Stimulated activated CD4-positive, alpha-beta T cell treated with anti-CD3 and anti-CD28 coated beads, Interleukin-2, amount 100 ng/mL, for 24 hours (primary cell): ENCODE results near the gene CRYAB.

Source experiments
- DNase-seq, 2 donors: peaks; one replicate each; pipeline ENCODE4 v3.0.0-alpha.2; 2020

CRYAB gene

GRCh38 chr11:111911563-111912401 lies at the start of gene CRYAB:
TSS of gene CRYAB (minus strand) at chr11:111911770. CDS start at chr11:111911724, 46 bp downstream.
- no peak for DNase-seq

DNA sequence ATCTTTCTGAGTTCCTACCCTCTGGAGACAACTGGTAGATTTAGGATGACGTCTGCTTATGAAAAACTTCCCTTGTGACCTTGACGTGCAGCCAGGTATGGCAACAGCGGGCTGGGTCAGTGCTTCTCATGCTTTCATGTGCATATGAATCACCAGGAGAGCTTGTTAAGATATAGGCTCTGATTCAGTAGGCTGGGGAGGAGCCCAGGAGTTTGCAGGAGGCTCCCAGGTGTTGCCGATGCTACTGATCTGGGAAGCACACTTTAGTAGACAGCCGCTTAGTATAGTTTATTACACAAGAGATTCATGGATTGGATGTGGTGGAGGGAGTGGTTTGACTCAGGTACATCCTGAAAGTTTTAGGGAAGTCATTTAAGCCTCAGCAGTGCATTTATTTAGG lies 49.3 kb upstream of the CRYAB start:
- DNase-seq: no peak

- no peak for DNase-seq
Measured at GRCh38 chr11:111957663-111958444, 46.3 kb upstream of the CRYAB start.

DNA sequence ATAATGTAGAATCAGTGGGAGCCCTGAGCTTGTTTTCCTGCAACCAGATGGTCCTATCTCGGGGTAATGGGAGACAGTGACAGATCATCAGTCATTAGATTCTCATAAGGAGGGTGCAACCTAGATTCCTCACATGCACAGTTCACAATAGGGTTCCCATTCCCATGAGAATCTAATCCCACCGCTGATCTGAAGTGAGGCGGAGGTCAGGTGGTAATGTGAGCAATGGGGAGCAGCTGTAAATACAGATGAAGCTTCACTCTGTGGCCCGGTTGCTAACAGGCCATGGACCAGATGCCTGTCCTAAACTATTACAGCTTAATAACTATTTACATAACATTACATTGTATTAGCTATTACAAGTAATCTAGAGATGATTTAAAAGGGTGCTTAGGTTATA lies 42.6 kb upstream of the CRYAB start:
- no peak for DNase-seq

- DNase-seq: no peak
Measured at GRCh38 chr11:111951565-111951964, 40.0 kb upstream of the CRYAB start.

GRCh38 chr11:111949519-111950426 lies 38.2 kb upstream of the CRYAB start:
- DNase-seq: no peak

GRCh38 chr11:111947143-111947542 lies 35.6 kb upstream of the CRYAB start:
- no peak for DNase-seq

GRCh38 chr11:111946499-111946898 lies 34.9 kb upstream of the CRYAB start:
- DNase-seq: no peak

DNA sequence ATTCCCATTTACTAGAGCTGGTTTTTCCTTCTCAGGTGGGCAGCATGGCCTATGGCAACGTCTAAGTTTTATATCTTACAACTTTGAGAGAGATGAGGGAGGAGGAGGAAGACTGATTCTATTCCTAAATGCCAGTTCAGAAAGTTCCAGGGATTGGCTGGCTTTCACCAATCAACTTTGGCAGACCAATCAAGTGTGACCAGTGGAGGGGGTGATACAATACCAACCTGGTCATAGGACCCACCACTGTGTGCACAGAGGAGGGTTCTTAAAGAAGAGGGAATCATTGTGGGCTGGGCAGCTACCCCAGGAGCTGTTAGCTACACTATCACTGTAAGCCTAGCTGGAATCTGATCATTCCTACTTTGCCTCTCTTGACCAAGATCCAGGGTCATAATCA lies 33.6 kb upstream of the CRYAB start:
- no peak for DNase-seq

GRCh38 chr11:111944651-111945051 lies 33.1 kb upstream of the CRYAB start:
- no peak for DNase-seq

DNA sequence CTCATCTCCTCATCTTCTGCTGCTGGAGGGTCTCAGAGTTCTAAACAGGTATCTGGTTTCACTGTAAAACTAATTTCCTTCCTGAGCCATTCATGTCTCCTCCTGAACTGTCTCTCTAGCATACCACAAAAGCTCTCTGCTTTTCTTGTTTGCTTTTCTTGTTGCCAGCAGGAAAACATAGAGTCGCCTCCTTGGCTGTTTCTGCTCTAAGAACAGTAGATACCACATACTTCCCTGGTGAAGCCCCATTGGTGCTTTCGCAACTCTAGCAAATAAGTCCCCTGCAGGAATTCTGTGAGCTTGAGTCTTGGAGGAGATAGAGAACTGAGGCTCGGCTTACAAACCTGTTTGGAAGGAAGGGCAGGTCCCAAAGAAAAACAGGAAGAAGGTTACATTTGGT lies 32.6 kb upstream of the CRYAB start:
- no peak for DNase-seq

- no peak for DNase-seq
Measured at GRCh38 chr11:111942829-111943228, 31.3 kb upstream of the CRYAB start.

GRCh38 chr11:111941963-111942362 lies 30.4 kb upstream of the CRYAB start:
- no peak for DNase-seq

- DNase-seq: no peak
Measured at GRCh38 chr11:111939836-111940604, 28.4 kb upstream of the CRYAB start.

DNA sequence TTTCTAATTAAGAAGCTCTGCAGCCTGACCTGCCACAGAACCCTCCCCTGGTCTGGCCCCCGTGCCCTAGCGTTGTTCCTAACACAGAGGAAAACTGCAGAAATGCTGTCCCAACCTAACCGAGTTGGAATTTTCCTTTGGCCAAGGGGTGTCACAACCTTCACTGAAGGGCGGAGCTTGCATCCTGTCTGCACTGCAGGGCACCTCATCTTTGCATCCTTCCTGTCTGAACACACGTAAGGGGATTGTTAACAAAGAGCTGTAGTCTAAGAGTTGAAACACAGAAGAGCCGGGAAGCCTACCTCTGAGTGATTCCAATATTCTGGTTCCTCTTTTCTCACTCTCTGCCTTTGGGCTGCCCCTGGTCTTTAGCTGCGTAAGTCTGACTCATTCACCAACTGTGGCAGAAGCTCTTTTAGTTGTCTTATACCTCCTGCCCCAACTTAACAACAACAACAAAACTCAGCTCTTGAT lies 27.2 kb upstream of the CRYAB start:
- DNase-seq: peak; percentile 45 to 52

DNA sequence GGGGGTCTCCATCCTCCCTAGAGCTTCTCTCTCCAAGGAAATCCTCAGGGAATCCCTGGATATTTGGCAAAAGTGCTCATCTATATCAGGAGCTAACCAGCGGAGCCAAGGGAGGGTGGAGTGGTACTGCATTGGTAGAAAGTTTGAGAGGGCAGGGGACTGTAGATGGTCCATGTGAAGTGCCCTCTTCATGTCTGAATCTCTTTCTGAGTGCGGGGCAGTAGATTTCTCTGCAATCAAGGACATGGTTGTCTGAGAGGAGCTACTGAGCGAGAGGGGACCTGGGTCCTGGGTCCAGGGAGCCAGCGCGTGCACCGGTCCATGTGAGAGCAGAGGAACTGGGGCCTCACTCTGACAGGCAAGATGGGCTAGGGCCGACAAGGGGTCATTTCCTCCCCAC lies 26.3 kb upstream of the CRYAB start:
- DNase-seq: no peak

GRCh38 chr11:111937461-111937769 lies 25.8 kb upstream of the CRYAB start:
- DNase-seq: no peak

GRCh38 chr11:111936040-111936540 lies 24.5 kb upstream of the CRYAB start:
- no peak for DNase-seq

DNA sequence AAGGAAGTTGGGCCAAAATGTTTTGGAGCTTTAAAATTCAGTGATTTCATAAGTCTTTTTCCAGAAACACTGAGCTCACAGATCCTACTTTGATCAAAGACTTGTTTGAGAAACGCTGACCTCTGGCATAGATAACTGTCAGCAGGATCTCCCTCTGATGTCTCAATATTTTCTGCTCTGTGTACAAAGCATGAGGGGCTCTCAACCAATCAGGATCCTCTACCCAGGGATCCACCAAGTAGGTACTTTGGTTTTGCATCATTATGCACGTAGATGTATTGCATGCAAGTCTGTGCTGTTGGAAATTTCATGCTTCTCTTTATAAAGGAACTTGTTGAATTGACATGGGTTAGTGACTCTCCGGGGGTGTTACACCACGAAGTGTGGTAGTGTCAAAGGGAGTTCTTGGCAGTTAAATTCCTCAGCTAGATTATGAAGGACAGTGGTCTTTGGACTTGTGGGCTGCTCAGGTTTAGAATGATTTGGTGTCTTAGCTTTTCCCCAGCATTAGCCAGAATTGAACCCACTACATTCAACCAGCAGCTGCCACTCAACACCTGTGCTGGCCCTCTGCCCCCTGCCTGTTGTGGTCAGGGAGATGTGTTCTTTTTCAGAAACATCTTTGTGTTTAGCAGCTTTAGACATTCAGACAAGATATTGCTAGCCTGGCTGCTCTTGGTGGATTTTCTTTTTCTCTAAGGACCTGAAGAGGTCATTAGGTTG lies 23.9 kb upstream of the CRYAB start:
- no peak for DNase-seq

GRCh38 chr11:111934306-111934705 lies 22.7 kb upstream of the CRYAB start:
- no peak for DNase-seq

- DNase-seq: no peak
Measured at GRCh38 chr11:111933872-111934271, 22.3 kb upstream of the CRYAB start.
